Liver (tissue), 9 donors: ENCODE measurements around the gene CHODL. TPM values are rescaled to one million over a fixed set of nuclear protein-coding genes. Genes with fewer than 3 reads are reported as not detected.

ENCODE experiments used
- DNase-seq: peaks from one replicate; pipeline ENCODE4 v3.0.0-alpha.2; 2017; ENCODE audit warnings: low spot score
- H3K27ac ChIP-seq, 2 donors: one replicate each; pipeline ENCODE4 v1.7.0; 2013; ENCODE audit warnings: inconsistent platforms in 2 of 2, low read length in 2 of 2, control low read depth in 1 of 2, low read depth in 1 of 2, mild to moderate bottlenecking in 1 of 2
- H3K27me3 ChIP-seq, 4 donors: one replicate each; pipeline versions ENCODE4 v1.6.1 to v1.7.0; 2013; ENCODE audit warnings: low read length in 3 of 4, inconsistent platforms in 1 of 4, mild to moderate bottlenecking in 1 of 4, moderate library complexity in 1 of 4; ENCODE audit not compliant: control insufficient read depth in 4 of 4, insufficient read depth in 4 of 4
- H3K36me3 ChIP-seq, 4 donors: one replicate each; pipeline versions ENCODE4 v1.6.1 to v1.7.0; 2013; ENCODE audit warnings: low read length in 3 of 4, mild to moderate bottlenecking in 3 of 4, low read depth in 1 of 4, moderate library complexity in 1 of 4; ENCODE audit not compliant: control insufficient read depth in 4 of 4, insufficient read depth in 3 of 4
- H3K4me1 ChIP-seq, 4 donors: one replicate each; pipeline versions ENCODE4 v1.6.1 to v1.7.0; 2013; ENCODE audit warnings: low read length in 3 of 4, mild to moderate bottlenecking in 3 of 4, moderate library complexity in 1 of 4; ENCODE audit not compliant: control insufficient read depth in 4 of 4, insufficient read depth in 4 of 4
- H3K4me3 ChIP-seq, 3 donors: one replicate each; pipeline versions ENCODE4 v1.6.1 to v1.7.0; 2013; ENCODE audit warnings: low read length in 3 of 3, control low read depth in 1 of 3, low read depth in 1 of 3, mild to moderate bottlenecking in 1 of 3
- H3K9ac ChIP-seq, 2 donors: one replicate each; pipeline ENCODE4 v1.7.0; 2013; ENCODE audit warnings: low read length in 2 of 2, mild to moderate bottlenecking in 2 of 2, moderate library complexity in 2 of 2, control low read depth in 1 of 2, low read depth in 1 of 2
- H3K9me3 ChIP-seq, 4 donors: one replicate each; pipeline versions ENCODE4 v1.6.1 to v1.7.0; 2013; ENCODE audit warnings: low read length in 3 of 4; ENCODE audit not compliant: control insufficient read depth in 4 of 4
- ATF3 ChIP-seq: IDR thresholded peaks from 2 replicates; pipeline ENCODE4 v1.6.1; 2016; ENCODE audit warnings: antibody characterized with exemption
- CTCF ChIP-seq: fragments of 150-350 bp; IDR thresholded peaks from 2 replicates; pipeline ENCODE4 v1.5.1; 2017; ENCODE audit warnings: improper control_type of control experiment, low read depth, low read length; ENCODE audit not compliant: missing input control
- EGR1 ChIP-seq, 2 donors: IDR thresholded peaks; 2 replicates each; pipeline ENCODE4 v1.6.1; 2016 to 2018; ENCODE audit warnings: antibody characterized with exemption in 2 of 2, low read depth in 2 of 2
- FOXA1 ChIP-seq: IDR thresholded peaks from 2 replicates; pipeline ENCODE4 v1.6.1; 2016; ENCODE audit warnings: antibody characterized with exemption
- FOXA2 ChIP-seq: IDR thresholded peaks from 2 replicates; pipeline ENCODE4 v1.6.1; 2016; ENCODE audit warnings: antibody characterized with exemption
- GABPA ChIP-seq, 2 donors: IDR thresholded peaks in 1 of 2; conservative IDR thresholded peaks in 1 of 2; 2 replicates each; pipeline ENCODE4 v1.6.1; 2016; ENCODE audit warnings: antibody characterized with exemption in 2 of 2, mild to moderate bottlenecking in 1 of 2, moderate library complexity in 1 of 2
- HNF4A ChIP-seq, 2 donors: conservative IDR thresholded peaks; 2 replicates each; pipeline ENCODE4 v1.6.1; 2016; ENCODE audit warnings: antibody characterized with exemption in 2 of 2, mild to moderate bottlenecking in 2 of 2
- HNF4G ChIP-seq: IDR thresholded peaks from 2 replicates; pipeline ENCODE4 v1.6.1; 2016; ENCODE audit warnings: antibody characterized with exemption
- JUND ChIP-seq, 2 donors: IDR thresholded peaks; 2 replicates each; pipeline ENCODE4 v1.6.1; 2016; ENCODE audit warnings: antibody characterized with exemption in 2 of 2
- MAX ChIP-seq: IDR thresholded peaks from 2 replicates; pipeline ENCODE4 v1.6.1; 2016; ENCODE audit warnings: antibody characterized with exemption
- NR2F2 ChIP-seq: IDR thresholded peaks from 2 replicates; pipeline ENCODE4 v1.6.1; 2016; ENCODE audit warnings: antibody characterized with exemption
- RAD21 ChIP-seq, 2 donors: IDR thresholded peaks; 2 replicates each; pipeline ENCODE4 v1.6.1; 2016; ENCODE audit warnings: antibody characterized with exemption in 2 of 2, mild to moderate bottlenecking in 2 of 2
- REST ChIP-seq: IDR thresholded peaks from 2 replicates; pipeline ENCODE4 v1.6.1; 2016; ENCODE audit warnings: antibody characterized with exemption, mild to moderate bottlenecking
- RXRA ChIP-seq, 2 donors: IDR thresholded peaks; 2 replicates each; pipeline ENCODE4 v1.6.1; 2017 to 2018; ENCODE audit warnings: antibody characterized with exemption in 2 of 2, mild to moderate bottlenecking in 1 of 2
- SP1 ChIP-seq: IDR thresholded peaks from 2 replicates; pipeline ENCODE4 v1.6.1; 2018; ENCODE audit warnings: antibody characterized with exemption, mild to moderate bottlenecking
- TAF1 ChIP-seq: conservative IDR thresholded peaks from 2 replicates; pipeline ENCODE4 v1.6.1; 2016; ENCODE audit warnings: antibody characterized with exemption, mild to moderate bottlenecking
- YY1 ChIP-seq: IDR thresholded peaks from 2 replicates; pipeline ENCODE4 v1.6.1; 2016; ENCODE audit warnings: antibody characterized with exemption, mild to moderate bottlenecking
- ZBTB33 ChIP-seq: IDR thresholded peaks from 2 replicates; pipeline ENCODE4 v1.6.1; 2016; ENCODE audit warnings: antibody characterized with exemption
- WGBS: extraction: QIAGEN DNeasy Blood & Tissue Kit; methylation state at CpG from one replicate; pipeline ENCODE4 v1.1.7; 2013; 5-methylcytosine and 5-hydroxymethylcytosine counted together
- polyA plus RNA-seq, 2 donors: library from polyadenylated mRNA; stranded (reverse) in 1 of 2; unstranded in 1 of 2; fragments of 200-250 nt in 1 of 2; fragments of >200 nt in 1 of 2; fragmentation: Nextera tagmentation in 1 of 2; extraction: Ambion mirVana in 1 of 2; gene quantifications; one replicate each; pipeline versions ENCODE4 v1.2.1 to v1.2.3, GENCODE V29; 2013 to 2015
- total RNA-seq, 2 donors: library from RNA; depleted of rRNA; stranded (reverse); fragments of >200 nt; gene quantifications; one replicate each; pipeline ENCODE4 v1.2.3, GENCODE V29; 2014
- donor health status: healthy.
- donor health status: healthy.
- donor health status: healthy.
- donor health status: healthy.
- donor health status: healthy.

Gene CHODL
- total and polyA plus RNA-seq, 4 donors, result 0.22 TPM; not detected in 3

- Histone ChIP-seq H3K9ac (no peak overlapping the region), H3K27me3 (peaks cover 0 to 3% (median 0%) of the 10 kb centered on the region in 4 donors), H3K4me1 (no peaks in the 10 kb centered on the region), H3K36me3 (no peaks in the 10 kb centered on the region), H3K9me3 (no peaks in the 10 kb centered on the region), H3K4me3 (no peak overlapping the region), H3K27ac (no peak overlapping the region)
- TF ChIP-seq HNF4A (conservative IDR thresholded peaks at IDR 0.05) (no peak), RAD21 (IDR thresholded peaks at IDR 0.05) (no peak), EGR1 (IDR thresholded peaks at IDR 0.05; ENCODE audit: low read depth in 2 of 2) (no peak), RXRA (IDR thresholded peaks at IDR 0.05) (no peak), MAX (no peak), FOXA2 (no peak), JUND (IDR thresholded peaks at IDR 0.05) (no peak), CTCF (no peak), NR2F2 (no peak), SP1 (no peak), ATF3 (no peak), ZBTB33 (no peak), YY1 (no peak), GABPA (IDR thresholded peaks at IDR 0.05 in 1 of 2, conservative IDR thresholded peaks at IDR 0.05 in 1 of 2) (no peak), FOXA1 (no peak), REST (no peak), TAF1 (no peak), HNF4G (no peak)
- no peak for DNase-seq
- 72% methylated on average over 4 of the region's 4 CpGs for WGBS
Measured at GRCh38 chr21:18273400-18273799, 28.8 kb downstream of the CHODL start.
